Tibial artery (tissue), 4 donors: ENCODE data around the gene FEV.

Source experiments
- DNase-seq, 2 donors: peaks; one replicate each; pipeline ENCODE4 v3.0.0-alpha.2; 2019
- H3K27ac ChIP-seq, 2 donors: fragments of 200-600 bp; sonication (generic) in 1 of 2; 1 replicate in 1 of 2; 2 replicates in 1 of 2; pipeline ENCODE4 v1.5.1; 2018 to 2019; ENCODE audit warnings: mild to moderate bottlenecking in 1 of 2
- H3K27me3 ChIP-seq, 2 donors: fragments of 200-600 bp; sonication (generic) in 1 of 2; one replicate each; pipeline versions ENCODE4 v1.5.1 to v1.6.0; 2016 to 2019
- H3K36me3 ChIP-seq, 3 donors: fragments of 200-600 bp; sonication (generic) in 2 of 3; one replicate each; pipeline ENCODE4 v1.5.1; 2016 to 2019; ENCODE audit warnings: mild to moderate bottlenecking in 2 of 3
- H3K4me1 ChIP-seq, 4 donors: fragments of 200-600 bp; sonication (generic) in 2 of 4; 1 replicate in 3 of 4; 2 replicates in 1 of 4; pipeline ENCODE4 v1.5.1; 2016 to 2019
- H3K4me3 ChIP-seq, 2 donors: fragments of 200-600 bp; sonication (generic) in 1 of 2; 1 replicate in 1 of 2; 2 replicates in 1 of 2; pipeline ENCODE4 v1.5.1; 2018 to 2019; ENCODE audit warnings: mild to moderate bottlenecking in 2 of 2
- H3K9me3 ChIP-seq, 3 donors: fragments of 200-600 bp; sonication (generic) in 1 of 3; one replicate each; pipeline ENCODE4 v1.5.1; 2016 to 2019
- intact Hi-C: fragments of 100-400 bp; cut with DNase I; formaldehyde crosslinking; loops from one replicate; pipeline ENCODE4 v1.15.0; 2023; ENCODE audit warnings: low total_unique reads
- TF ChIP-seq, protein P1 (sequence below), 2 experiments: fragments of 200-600 bp in 1 of 2; fragments of 450-650 bp in 1 of 2; IDR thresholded peaks; one replicate each; pipeline ENCODE4 v1.5.1; 2017 to 2019; ENCODE audit warnings: antibody characterized with exemption in 2 of 2, mild to moderate bottlenecking in 1 of 2, moderate library complexity in 1 of 2

FEV gene

DNA sequence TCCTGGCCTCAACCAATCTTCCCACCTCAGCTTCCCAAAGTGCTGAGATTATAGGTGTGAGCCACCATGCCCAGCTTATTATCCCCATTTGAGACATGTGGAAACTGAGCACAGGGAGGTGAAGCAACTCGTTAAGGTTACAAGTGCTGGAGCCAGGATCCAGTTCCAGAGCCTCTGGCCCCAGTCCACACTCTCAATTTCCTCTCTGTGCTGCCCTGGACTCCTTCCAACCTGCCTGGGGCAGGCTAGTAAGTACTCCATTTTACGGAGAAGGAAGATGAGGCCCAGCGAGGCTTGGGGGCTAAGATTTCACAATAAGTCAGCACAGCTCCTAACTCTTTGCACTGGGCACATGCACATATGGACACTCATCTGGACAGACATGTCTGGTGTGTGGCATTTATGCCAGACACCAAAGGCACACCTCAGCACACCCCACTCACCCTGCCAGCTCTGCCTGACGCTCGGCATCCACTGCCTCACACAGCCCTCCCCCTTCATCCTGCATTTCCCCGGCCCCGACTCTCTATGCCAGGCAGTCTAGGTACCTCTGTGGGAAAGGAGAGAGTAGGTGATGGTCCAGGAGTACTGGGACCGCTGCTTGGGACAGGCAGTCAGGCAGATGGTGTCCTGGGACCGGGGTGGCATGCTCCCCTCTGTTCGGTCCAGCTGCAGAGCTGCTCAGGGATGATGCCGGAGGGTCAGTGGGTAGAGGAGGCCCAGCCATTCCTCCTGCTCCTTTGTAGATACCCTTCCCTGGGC is 35.8 kb upstream of the FEV start:
- H3K4me1 ChIP-seq: peaks cover 0 to 21% (median 14%) of the 10 kb centered on the region in 4 donors
- no peak overlapping the region for H3K27ac ChIP-seq
- no peaks in the 10 kb centered on the region for H3K36me3 ChIP-seq
- peaks cover 0 to 32% of the 10 kb centered on the region in 2 donors for H3K27me3 ChIP-seq
- H3K4me3 ChIP-seq: no peak overlapping the region
- TF ChIP-seq, protein P1, sequence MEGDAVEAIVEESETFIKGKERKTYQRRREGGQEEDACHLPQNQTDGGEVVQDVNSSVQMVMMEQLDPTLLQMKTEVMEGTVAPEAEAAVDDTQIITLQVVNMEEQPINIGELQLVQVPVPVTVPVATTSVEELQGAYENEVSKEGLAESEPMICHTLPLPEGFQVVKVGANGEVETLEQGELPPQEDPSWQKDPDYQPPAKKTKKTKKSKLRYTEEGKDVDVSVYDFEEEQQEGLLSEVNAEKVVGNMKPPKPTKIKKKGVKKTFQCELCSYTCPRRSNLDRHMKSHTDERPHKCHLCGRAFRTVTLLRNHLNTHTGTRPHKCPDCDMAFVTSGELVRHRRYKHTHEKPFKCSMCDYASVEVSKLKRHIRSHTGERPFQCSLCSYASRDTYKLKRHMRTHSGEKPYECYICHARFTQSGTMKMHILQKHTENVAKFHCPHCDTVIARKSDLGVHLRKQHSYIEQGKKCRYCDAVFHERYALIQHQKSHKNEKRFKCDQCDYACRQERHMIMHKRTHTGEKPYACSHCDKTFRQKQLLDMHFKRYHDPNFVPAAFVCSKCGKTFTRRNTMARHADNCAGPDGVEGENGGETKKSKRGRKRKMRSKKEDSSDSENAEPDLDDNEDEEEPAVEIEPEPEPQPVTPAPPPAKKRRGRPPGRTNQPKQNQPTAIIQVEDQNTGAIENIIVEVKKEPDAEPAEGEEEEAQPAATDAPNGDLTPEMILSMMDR (IDR thresholded peaks at IDR 0.05): no peak
- intact Hi-C loops: no loop called here
- no peak for DNase-seq
- H3K9me3 ChIP-seq: no peaks in the 10 kb centered on the region

- intact Hi-C loops: no loop called here
- TF ChIP-seq, protein P1 (IDR thresholded peaks at IDR 0.05): no peak
- no peaks in the 10 kb centered on the region for H3K9me3 ChIP-seq
- H3K4me3 ChIP-seq: no peak overlapping the region
- peaks cover 0 to 21% (median 14%) of the 10 kb centered on the region in 4 donors for H3K4me1 ChIP-seq
- H3K27ac ChIP-seq: no peak overlapping the region
- no peaks in the 10 kb centered on the region for H3K36me3 ChIP-seq
- no peak for DNase-seq
- H3K27me3 ChIP-seq: peaks cover 0 to 19% of the 10 kb centered on the region in 2 donors
These were observed 34.5 kb upstream of the FEV start for GRCh38 chr2:219019436-219019835.

DNA sequence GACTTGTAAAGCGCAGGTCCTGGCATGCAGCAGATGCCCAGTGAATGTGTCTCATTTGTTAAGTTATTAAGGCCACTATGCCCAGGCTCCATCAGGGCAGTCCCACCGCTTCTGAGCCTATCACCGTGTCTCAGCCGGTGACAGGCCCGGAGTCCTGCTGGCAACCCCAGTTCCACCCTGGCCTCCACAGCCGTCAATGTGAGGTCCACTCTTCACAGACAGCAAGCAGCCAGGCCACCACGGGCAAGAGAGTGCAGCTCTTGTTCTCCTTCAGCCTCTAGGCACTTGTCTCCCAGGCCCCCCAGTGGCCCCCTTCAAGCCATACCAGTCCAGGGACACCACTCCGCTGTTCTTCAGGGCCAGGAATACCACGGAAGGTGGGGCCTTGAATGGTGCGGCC is 33.7 kb upstream of the FEV start:
- TF ChIP-seq, protein P1 (IDR thresholded peaks at IDR 0.05): no peak
- Histone ChIP-seq H3K36me3 (no peaks in the 10 kb centered on the region), H3K27ac (no peak overlapping the region), H3K4me3 (no peak overlapping the region), H3K9me3 (no peaks in the 10 kb centered on the region), H3K4me1 (peaks cover 0 to 21% (median 14%) of the 10 kb centered on the region in 4 donors), H3K27me3 (peaks cover 0 to 12% of the 10 kb centered on the region in 2 donors)
- intact Hi-C loops: no loop called here
- no peak for DNase-seq

- Histone ChIP-seq H3K4me3 (no peak overlapping the region), H3K36me3 (no peaks in the 10 kb centered on the region), H3K27me3 (peaks cover 0 to 8% of the 10 kb centered on the region in 2 donors), H3K4me1 (peaks cover 0 to 21% (median 14%) of the 10 kb centered on the region in 4 donors), H3K9me3 (no peaks in the 10 kb centered on the region), H3K27ac (no peak overlapping the region)
- TF ChIP-seq, protein P1 (IDR thresholded peaks at IDR 0.05): no peak
- no peak for DNase-seq
- intact Hi-C loops: no loop called here
These were observed 33.3 kb upstream of the FEV start for GRCh38 chr2:219018286-219018685.

GRCh38 chr2:219017201-219017931 is 32.4 kb upstream of the FEV start:
- Histone ChIP-seq H3K4me1 (peaks cover 0 to 21% (median 14%) of the 10 kb centered on the region in 4 donors), H3K27ac (no peak overlapping the region)
- intact Hi-C loops: no loop called here

More at GRCh38 chr2:219017201-219017931, 32.4 kb upstream of the FEV start:
- peaks cover 0 to 3% of the 10 kb centered on the region in 2 donors for H3K27me3 ChIP-seq
- TF ChIP-seq, protein P1 (IDR thresholded peaks at IDR 0.05): no peak
- no peak overlapping the region for H3K4me3 ChIP-seq
- no peaks in the 10 kb centered on the region for H3K36me3 ChIP-seq
- DNase-seq: no peak
- no peaks in the 10 kb centered on the region for H3K9me3 ChIP-seq
